GM23338 (cell line): ENCODE results near the gene TMCO1.

Experiments
- CREB1 ChIP-seq: fragments of 250-450 bp; sonication (Bioruptor Pico); IDR thresholded peaks from 2 replicates; pipeline ENCODE4 v1.5.0; 2020; ENCODE audit warnings: low read depth, mild to moderate bottlenecking, moderate library complexity
- CTCF ChIP-seq, 2 experiments: fragments of 200-600 bp in 1 of 2; sonication (generic) in 1 of 2; conservative IDR thresholded peaks; 2 replicates each; pipeline versions ENCODE4 v1.5.1 to v1.6.1; 2016 to 2017; ENCODE audit warnings: antibody characterized with exemption in 2 of 2, low read depth in 2 of 2, mild to moderate bottlenecking in 2 of 2, moderate library complexity in 1 of 2
- ETS1 ChIP-seq: IDR thresholded peaks from 2 replicates; pipeline ENCODE4 v1.6.1; 2016; ENCODE audit warnings: antibody characterized with exemption
- EZH2 ChIP-seq: fragments of 200-600 bp; sonication (generic); IDR thresholded peaks from one replicate; pipeline ENCODE4 v1.8.0; 2017; ENCODE audit warnings: antibody characterized with exemption, mild to moderate bottlenecking, low read depth; ENCODE audit not compliant: unreplicated experiment
- EZH2phosphoT487 ChIP-seq: fragments of 200-600 bp; sonication (generic); IDR thresholded peaks from one replicate; pipeline ENCODE4 v1.8.1; 2018; ENCODE audit warnings: antibody characterized with exemption; ENCODE audit not compliant: unreplicated experiment
- POLR2AphosphoS5 ChIP-seq: IDR thresholded peaks from 2 replicates; pipeline ENCODE4 v1.6.1; 2016; ENCODE audit warnings: antibody characterized with exemption, low read depth
- ZNF331 ChIP-seq: fragments of 250-450 bp; sonication (Bioruptor Pico); IDR thresholded peaks from 2 replicates; pipeline ENCODE4 v1.5.0; 2020; ENCODE audit warnings: low read depth, mild to moderate bottlenecking, moderate library complexity

- TF ChIP-seq CTCF (conservative IDR thresholded peaks at IDR 0.05; ENCODE audit: low read depth in 2 of 2) (no peak), POLR2AphosphoS5 (no peak), ZNF331 (CRISPR knock-in tag) (no peak), EZH2phosphoT487 (no peak), EZH2 (no peak), ETS1 (no peak), CREB1 (CRISPR knock-in tag) (no peak)
These were observed 69.1 kb downstream of the TMCO1 start for GRCh38 chr1:165699577-165699976.
